ENCODE results near the gene TSPYL1.

TSPYL1 gene

DNA sequence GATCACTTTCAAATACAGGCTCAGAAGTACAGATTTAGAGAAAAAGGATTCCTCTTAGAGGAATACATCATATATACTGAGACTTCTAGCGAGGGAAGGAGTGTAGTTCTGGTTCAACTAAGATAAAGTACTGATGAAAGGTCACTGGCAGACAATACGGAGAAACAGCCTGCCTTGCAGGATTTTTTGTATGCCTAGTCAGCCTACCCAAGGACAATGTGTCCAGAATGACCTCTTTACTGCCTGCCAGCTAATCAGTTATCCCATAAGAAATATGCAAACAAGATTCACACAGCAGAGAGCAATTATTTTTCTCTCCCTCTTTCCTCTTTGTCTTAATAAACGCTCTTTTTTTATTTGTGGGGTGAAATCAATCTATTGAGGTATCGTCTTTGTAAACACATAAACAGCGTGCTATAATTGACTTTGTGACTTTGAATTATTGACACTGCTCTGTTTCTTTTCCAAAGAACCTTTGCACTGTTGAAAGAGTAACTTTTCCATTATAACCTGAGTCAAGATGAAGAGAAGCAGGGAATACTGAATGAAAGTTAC, 24.4 kb downstream of the TSPYL1 start:
- DNase-seq = no peak

DNA sequence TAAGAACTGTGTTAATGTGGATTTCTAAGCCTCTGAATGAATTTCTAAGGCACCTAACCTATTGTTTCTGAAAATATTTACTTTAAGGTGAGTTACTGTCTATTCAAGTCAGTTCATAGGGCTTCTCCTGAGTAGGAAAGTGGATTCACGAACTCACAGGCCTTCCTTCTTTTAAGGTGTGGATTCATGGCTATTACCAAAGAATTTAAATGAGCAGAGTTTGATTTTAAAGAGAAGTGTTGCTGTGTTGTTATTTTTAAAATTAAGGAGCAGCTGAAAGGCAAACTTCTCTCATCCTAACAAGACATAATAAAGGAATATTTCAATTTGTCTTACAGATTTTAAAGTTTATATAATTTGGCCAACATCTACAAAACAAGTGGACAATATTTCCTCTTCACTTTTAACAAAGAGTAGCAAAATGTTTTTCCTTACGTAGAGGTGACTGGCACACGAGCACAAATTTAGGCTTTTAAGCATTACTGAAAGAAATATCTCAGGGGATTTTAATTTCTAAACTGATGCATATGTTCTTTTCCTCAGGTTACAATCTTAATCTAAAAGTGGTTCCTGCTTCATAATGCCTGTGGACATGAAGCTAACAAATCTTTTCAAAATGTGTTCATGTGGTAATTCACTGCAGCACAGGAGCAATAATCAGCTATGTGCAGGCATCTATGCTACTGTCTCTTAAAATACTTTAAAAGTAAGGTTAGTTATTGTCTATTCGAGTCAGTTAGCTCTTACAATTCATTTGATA, 25.3 kb downstream of the TSPYL1 start:
- DNase-seq = no peak

DNA sequence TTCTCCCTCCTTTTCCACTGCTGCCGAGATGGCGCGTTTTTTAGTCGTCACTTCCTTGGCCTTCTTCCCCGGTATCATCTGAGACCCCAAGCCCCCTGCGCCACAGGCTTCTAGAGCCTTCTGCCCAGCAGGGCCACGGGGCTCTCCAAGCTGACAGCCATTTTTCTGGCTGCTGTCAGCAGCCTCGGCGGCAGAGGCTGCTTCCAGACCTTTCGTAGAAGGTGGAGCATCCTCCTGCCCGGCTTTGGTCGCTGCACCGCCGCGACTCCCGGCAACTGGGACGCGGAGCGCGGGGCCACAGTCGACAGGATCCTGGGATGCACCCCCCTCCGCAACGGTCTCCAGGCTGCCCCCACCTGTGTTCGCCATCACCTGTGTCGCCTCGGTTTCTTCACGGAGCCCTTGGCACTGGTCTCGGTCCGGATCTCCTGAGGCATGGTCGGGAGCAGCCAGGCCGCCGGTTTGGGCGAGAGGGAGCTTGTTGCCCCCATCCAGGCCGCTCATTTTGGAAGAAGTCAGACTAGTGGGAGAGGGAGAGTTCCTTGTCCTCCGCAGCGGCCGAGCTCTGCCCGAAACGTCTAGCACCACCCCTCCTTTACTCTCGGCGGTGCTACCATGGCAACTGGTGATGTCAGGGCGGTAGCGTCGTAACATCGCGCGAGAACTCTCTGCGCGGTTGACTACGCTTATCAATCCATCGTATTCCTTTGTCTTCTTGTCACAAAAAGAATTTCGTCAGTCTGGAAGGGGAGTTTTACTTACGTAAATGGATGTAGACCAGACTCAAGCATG, 26.0 kb downstream of the TSPYL1 start, which contains the start of gene TSPYL4:
TSPYL4 (minus strand) TSS at position 571 of the 792 bp plus-strand sequence; CDS start at position 504, 67 bp downstream.
- peak; percentile 82 to 89 for DNase-seq

DNA sequence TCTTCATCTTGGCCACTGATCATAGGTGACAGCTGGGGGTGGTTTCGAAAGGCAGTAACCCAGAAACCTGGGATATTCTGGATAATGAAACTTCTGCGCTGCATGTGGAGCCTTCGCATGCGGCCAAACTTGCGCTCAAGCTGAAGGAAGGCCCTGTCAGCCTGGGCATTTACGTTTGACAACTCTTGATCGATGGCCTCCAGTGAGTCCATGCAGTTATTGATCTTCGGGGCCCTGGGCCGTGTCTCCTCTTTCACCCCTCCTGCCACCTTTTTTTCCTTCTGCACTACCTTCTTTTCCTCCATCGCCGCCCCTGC, 26.6 kb downstream of the TSPYL1 start:
- DNase-seq = no peak

DNA sequence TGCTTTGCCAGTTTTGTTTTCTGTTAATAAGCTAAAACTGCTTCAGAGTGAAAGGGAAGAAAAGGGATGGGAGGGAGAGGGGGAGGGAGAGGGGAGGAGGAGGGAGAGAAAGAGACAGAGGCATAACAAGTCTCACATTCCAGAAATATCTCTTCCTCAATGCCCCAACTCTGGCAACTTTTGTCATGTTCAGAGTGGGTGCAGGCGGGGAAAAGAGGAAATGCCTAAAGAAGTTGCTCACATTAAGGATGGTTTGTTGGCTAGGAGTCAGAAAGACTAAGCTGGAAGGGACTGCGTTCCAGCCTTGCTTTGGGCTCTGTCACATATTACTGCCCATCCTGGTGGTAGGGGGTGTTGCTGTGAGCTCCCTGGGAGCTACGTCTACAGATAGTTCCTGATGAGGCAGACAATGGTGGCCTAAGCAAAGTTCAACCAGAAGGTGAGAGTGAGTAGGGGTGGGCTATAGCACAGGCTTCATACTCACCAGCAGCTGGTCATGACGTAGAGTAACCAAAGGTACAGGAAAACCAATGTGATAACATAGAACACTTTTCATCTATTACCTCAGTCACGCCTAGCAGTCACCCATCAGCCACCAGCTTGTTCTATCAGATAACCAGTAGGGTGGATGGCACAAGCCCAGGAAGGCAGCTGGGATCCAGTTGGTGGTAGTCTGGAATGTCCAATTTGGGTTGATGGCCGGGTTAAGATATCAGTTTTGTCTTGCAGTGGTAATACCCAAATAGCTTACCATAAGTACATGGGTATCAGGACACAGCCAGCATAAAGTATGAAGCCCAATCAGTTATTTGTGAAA, 28.0 kb downstream of the TSPYL1 start:
- no peak for DNase-seq

DNA sequence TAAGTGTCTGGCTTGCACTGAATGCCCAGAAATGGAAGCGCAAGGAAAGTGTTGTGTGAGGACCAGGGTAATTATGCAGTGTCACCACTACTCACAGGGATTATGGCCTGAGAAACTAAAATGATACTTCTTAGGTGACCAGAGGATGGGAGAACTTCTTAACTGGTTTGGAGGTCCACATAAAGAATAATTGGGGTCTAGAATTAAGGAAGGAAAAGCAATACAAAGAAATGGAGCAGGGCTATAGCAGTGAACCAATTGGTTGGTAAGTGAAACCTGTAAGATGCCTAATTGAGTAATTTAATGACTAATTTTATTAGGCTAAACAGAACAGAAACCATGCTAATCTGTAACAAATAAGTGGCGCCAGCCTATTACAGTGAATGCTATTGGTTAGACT, 31.2 kb downstream of the TSPYL1 start:
- DNase-seq = no peak

DNA sequence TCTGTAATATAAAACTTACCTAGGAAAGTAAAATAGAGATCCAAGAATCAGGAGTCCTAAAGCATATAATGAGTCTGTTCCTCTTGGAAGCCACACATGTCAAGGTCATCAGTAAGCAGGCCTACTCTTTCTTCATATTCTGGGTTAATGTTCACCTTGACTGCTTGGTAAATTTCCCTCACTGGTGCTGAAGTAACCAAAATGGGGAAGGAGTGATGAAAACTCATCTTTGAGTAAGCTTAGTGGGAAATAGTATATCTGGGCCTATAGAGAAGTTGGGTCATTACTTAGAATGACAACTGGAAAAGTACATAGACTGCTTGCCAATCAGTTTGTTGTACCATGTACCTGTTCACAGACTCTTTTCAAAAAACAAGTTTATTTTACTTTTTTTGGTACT, 32.4 kb downstream of the TSPYL1 start:
- DNase-seq = no peak

DNA sequence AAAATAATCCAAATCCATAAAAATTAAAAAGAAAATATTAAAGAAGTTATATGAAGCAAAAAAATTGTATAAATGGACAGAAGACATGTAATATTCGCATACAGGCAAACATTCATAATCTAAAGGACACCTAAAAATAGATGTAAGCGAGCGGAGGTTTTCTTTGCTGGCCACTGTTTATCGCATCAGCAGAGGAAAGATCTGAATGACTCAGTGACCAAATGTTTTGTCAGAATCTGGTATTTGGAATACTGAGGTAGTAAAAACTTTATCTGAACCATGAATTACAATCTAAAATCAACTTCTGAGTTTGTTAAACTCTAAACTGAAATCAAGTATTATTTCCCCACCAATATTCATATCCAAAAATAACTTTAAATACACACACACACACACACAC, 33.6 kb downstream of the TSPYL1 start:
- no peak for DNase-seq

DNA sequence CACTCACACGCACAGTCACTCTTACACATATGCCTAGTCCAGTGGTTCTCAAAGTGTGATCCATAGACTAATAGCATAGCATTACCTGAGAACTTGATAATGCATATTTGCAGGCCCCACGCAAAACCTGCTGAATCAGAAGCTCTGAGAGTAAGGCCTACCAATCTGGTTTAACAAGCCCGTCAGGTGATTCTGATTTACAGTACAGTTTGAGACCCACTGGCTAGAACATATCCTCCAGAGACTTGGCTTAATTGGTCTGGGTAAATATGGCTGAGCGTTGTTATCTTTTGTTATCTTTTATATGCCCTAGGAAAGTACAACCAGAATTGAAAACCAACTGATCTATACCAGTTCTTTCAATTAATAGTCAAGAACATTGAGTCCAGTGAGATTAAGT, 35.4 kb downstream of the TSPYL1 start:
- no peak for DNase-seq

DNA sequence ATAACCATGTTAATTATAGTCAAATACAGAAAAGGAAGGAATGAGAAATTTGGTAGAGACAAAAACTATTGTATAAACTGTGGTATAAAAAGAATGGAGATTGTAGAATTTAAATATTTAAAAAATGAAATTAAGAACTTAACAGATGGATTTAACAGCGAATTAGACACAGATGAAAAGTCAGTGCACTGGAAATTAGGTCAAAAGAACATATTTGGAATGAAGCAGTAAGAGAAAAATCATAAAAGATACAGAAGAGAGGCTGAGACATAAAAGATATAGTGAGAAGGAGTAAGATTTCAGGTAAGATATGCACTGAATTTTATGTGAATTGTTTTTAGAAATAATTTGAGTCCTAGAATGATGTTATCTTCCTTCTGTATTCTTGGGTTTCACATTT, 39.9 kb downstream of the TSPYL1 start:
- no peak for DNase-seq

DNA sequence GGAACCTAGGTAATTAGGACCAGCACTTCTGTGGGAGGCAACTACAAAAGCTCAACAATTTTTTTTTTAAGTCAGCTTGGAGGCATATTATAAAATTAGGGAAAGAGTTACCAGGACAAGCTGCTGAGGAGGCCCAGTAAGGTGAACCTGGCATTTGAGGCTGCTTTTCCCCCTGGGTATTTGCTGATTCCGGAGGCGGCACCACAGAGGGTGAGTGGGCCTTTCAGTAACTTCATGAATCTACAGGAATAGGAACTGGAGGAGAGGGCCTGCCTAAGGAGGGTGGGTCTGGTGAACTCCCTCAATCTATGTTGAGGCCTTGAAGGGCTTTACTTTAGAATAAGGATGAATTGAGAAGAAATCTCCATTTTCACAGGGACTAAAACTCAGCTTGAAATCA, 40.5 kb downstream of the TSPYL1 start:
- no peak for DNase-seq

DNA sequence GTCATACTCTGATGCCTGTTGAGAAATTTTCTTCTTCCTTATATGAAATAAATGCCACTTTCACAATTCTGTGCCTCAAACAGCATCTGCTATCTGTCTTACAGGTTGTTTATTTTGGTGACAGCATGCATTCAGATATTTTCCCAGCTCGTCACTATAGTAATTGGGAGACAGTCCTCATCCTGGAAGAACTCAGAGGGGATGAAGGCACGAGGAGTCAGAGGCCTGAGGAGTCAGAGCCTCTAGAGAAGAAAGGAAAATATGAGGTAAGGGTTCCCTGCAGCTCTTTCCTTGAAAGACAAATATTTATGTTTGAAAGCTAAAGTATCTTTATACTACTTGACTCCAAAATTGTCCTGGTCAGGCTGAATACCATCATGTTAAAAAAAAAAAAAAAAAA, 41.6 kb downstream of the TSPYL1 start:
- DNase-seq = no peak

DNA sequence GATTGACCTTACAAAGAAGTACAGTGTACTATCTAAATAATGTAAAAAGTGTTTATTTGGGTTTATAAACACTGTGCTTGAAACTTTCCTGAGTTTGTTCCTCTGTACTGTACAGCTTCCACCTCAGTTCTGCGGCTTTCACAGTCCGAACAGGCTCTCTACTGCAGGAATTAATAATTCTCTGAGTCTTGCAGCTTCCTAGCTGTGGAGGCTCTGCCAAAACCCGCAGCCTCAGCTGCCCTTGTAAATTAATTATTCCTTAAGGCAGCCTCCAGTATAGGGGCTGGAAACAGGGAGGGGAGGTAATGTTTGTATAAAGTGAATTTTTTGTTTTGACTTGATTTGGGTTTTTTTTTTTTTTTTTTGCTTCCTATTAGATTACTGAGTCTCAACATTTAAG, 45.0 kb downstream of the TSPYL1 start:
- DNase-seq = no peak

DNA sequence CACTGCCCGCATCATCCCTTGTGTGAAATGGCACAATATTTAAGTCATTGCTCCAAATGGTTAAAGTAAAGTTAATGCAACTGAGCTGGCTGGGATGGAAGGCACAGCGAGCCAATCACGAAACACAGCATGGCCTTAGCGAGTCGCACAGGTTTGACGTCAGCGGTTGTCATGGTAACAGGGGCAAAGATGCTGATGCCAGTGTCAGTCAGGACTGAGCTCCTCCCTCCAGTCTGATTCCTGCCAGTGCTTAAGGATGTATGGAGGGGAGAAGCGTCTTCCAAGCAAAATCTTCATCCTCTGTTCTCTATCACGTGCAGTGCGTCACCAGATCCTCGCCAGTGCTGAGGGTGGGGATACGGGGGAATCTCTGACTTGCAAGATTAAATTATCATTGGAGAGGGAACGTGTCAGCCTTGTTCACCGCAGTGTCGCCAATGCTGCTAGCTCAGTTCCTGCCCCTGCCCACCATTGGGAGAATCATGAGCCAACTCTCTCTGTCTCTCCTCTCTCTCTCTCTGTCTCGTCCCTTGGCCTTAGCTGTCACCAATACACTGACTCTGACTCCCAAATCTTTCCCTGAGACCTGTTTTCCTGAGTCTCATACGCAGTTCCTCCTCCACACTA, 50.3 kb downstream of the TSPYL1 start:
- DNase-seq = no peak

Measured in NCI-H187 (cell line).